Suprapubic skin (tissue), 4 donors: Measurements from ENCODE around the gene ERAS.

Experiments used
- EP300 ChIP-seq: sonication (generic); formaldehyde crosslinking; IDR thresholded peaks from one replicate; pipeline ENCODE4 v1.6.1; 2017; ENCODE audit warnings: antibody characterized with exemption
- POLR2A ChIP-seq, 2 donors: fragments of 450-650 bp; IDR thresholded peaks; one replicate each; pipeline ENCODE4 v1.6.1; 2017; ENCODE audit warnings: antibody characterized with exemption in 2 of 2, mild to moderate bottlenecking in 2 of 2, moderate library complexity in 2 of 2
- POLR2AphosphoS5 ChIP-seq, 3 donors: sonication (generic); formaldehyde crosslinking; IDR thresholded peaks; one replicate each; pipeline ENCODE4 v1.6.1; 2017; ENCODE audit warnings: antibody characterized with exemption in 3 of 3
- TF ChIP-seq, protein P1 (sequence below), 2 donors: fragments of 200-600 bp in 1 of 2; fragments of 450-650 bp in 1 of 2; sonication (generic) in 1 of 2; IDR thresholded peaks; one replicate each; pipeline ENCODE4 v1.5.1; 2016 to 2019; ENCODE audit warnings: antibody characterized with exemption in 2 of 2, mild to moderate bottlenecking in 1 of 2, moderate library complexity in 1 of 2

- no peak for TF ChIP-seq POLR2AphosphoS5 (IDR thresholded peaks at IDR 0.05)
- no peak for TF ChIP-seq POLR2A (IDR thresholded peaks at IDR 0.05)
- TF ChIP-seq, protein P1, sequence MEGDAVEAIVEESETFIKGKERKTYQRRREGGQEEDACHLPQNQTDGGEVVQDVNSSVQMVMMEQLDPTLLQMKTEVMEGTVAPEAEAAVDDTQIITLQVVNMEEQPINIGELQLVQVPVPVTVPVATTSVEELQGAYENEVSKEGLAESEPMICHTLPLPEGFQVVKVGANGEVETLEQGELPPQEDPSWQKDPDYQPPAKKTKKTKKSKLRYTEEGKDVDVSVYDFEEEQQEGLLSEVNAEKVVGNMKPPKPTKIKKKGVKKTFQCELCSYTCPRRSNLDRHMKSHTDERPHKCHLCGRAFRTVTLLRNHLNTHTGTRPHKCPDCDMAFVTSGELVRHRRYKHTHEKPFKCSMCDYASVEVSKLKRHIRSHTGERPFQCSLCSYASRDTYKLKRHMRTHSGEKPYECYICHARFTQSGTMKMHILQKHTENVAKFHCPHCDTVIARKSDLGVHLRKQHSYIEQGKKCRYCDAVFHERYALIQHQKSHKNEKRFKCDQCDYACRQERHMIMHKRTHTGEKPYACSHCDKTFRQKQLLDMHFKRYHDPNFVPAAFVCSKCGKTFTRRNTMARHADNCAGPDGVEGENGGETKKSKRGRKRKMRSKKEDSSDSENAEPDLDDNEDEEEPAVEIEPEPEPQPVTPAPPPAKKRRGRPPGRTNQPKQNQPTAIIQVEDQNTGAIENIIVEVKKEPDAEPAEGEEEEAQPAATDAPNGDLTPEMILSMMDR (IDR thresholded peaks at IDR 0.05), result no peak
- no peak for TF ChIP-seq EP300
These were observed 22.5 kb downstream of the ERAS start for GRCh38 chrX:48848847-48849246.
